Mesenchymal stem cell (in vitro differentiated cells and primary cell): ENCODE data around the gene SRP68.

Experiments
- DNase-seq: peaks from one replicate; pipeline ENCODE4 v3.0.0-alpha.2; 2013
- H2AFZ ChIP-seq: one replicate; pipeline ENCODE4 v1.6.1; 2013; ENCODE audit warnings: low read depth, mild to moderate bottlenecking, control low read depth, inconsistent platforms, low read length, moderate library complexity
- H2AK5ac ChIP-seq: 2 replicates; pipeline ENCODE4 v1.6.1; 2013; ENCODE audit warnings: low read length, moderate library complexity, mild to moderate bottlenecking, inconsistent platforms; ENCODE audit not compliant: severe bottlenecking
- H2BK120ac ChIP-seq: one replicate; pipeline ENCODE4 v1.6.1; 2013; ENCODE audit warnings: low read depth, mild to moderate bottlenecking, inconsistent platforms, low read length, moderate library complexity
- H2BK12ac ChIP-seq, 2 experiments: one replicate each; pipeline ENCODE4 v1.6.1; 2013; ENCODE audit warnings: inconsistent platforms in 2 of 2, low read length in 2 of 2, mild to moderate bottlenecking in 2 of 2, moderate library complexity in 2 of 2, control low read depth in 1 of 2
- H2BK15ac ChIP-seq: one replicate; pipeline ENCODE4 v1.6.1; 2013; ENCODE audit warnings: mild to moderate bottlenecking, low read depth, inconsistent platforms; ENCODE audit not compliant: poor library complexity, severe bottlenecking
- H2BK5ac ChIP-seq: 2 replicates; pipeline ENCODE4 v1.6.1; 2013; ENCODE audit warnings: low read depth, mild to moderate bottlenecking, low read length, control low read depth, inconsistent platforms; ENCODE audit not compliant: poor library complexity, severe bottlenecking
- H3K14ac ChIP-seq, 2 experiments: one replicate each; pipeline ENCODE4 v1.6.1; 2013; ENCODE audit warnings: inconsistent platforms in 2 of 2, low read length in 2 of 2, control low read depth in 1 of 2, mild to moderate bottlenecking in 1 of 2, moderate library complexity in 1 of 2
- H3K18ac ChIP-seq, 2 experiments: one replicate each; pipeline ENCODE4 v1.6.1; 2013; ENCODE audit warnings: inconsistent platforms in 2 of 2, low read length in 2 of 2, control low read depth in 1 of 2, low read depth in 1 of 2, mild to moderate bottlenecking in 1 of 2
- H3K23ac ChIP-seq, 2 experiments: one replicate each; pipeline ENCODE4 v1.6.1; 2013; ENCODE audit warnings: inconsistent platforms in 2 of 2, low read length in 2 of 2, mild to moderate bottlenecking in 2 of 2, moderate library complexity in 2 of 2, control low read depth in 1 of 2
- H3K27ac ChIP-seq: 2 replicates; pipeline ENCODE4 v1.5.1; 2013; ENCODE audit warnings: mild to moderate bottlenecking, moderate library complexity, low read length, control low read depth, inconsistent platforms; ENCODE audit not compliant: poor library complexity, severe bottlenecking
- H3K27me3 ChIP-seq, 2 experiments: 2 replicates each; pipeline versions ENCODE4 v1.6.1 to v1.7.0; 2013; ENCODE audit warnings: low read length in 2 of 2, mild to moderate bottlenecking in 2 of 2, moderate library complexity in 2 of 2, control low read depth in 1 of 2, inconsistent platforms in 1 of 2; ENCODE audit not compliant: control insufficient read depth in 1 of 2, insufficient read depth in 1 of 2
- H3K36me3 ChIP-seq, 2 experiments: 2 replicates each; pipeline versions ENCODE4 v1.6.1 to v1.7.0; 2013; ENCODE audit warnings: low read length in 2 of 2, control low read depth in 1 of 2, inconsistent platforms in 1 of 2, low read depth in 1 of 2, mild to moderate bottlenecking in 1 of 2; ENCODE audit not compliant: insufficient read depth in 2 of 2, control insufficient read depth in 1 of 2
- H3K4ac ChIP-seq, 2 experiments: one replicate each; pipeline ENCODE4 v1.6.1; 2013; ENCODE audit warnings: inconsistent platforms in 2 of 2, low read length in 2 of 2, mild to moderate bottlenecking in 2 of 2, moderate library complexity in 2 of 2, control low read depth in 1 of 2, low read depth in 1 of 2
- H3K4me1 ChIP-seq: 2 replicates; pipeline ENCODE4 v1.6.1; 2013; ENCODE audit warnings: low read depth, low read length, control low read depth; ENCODE audit not compliant: control insufficient read depth, insufficient read depth
- H3K4me2 ChIP-seq: 2 replicates; pipeline ENCODE4 v1.6.1; 2013; ENCODE audit warnings: low read length, mild to moderate bottlenecking, inconsistent platforms; ENCODE audit not compliant: poor library complexity, severe bottlenecking
- H3K4me3 ChIP-seq, 2 experiments: 2 replicates each; pipeline versions ENCODE4 v1.5.1 to v1.7.0; 2013; ENCODE audit warnings: low read length in 2 of 2, mild to moderate bottlenecking in 2 of 2, control low read depth in 1 of 2, low read depth in 1 of 2; ENCODE audit not compliant: insufficient read depth in 1 of 2
- H3K79me1 ChIP-seq: replicated peaks from 2 replicates; pipeline ENCODE4 v1.6.1; 2013; ENCODE audit warnings: mild to moderate bottlenecking, control low read depth, low read length, inconsistent platforms; ENCODE audit not compliant: poor library complexity, severe bottlenecking
- H3K9ac ChIP-seq: 2 replicates; pipeline ENCODE4 v1.7.0; 2013; ENCODE audit warnings: mild to moderate bottlenecking, low read length, moderate library complexity
- H3K9me3 ChIP-seq: 2 replicates; pipeline ENCODE4 v1.7.0; 2013; ENCODE audit warnings: mild to moderate bottlenecking, low read length; ENCODE audit not compliant: control insufficient read depth
- H4K8ac ChIP-seq: one replicate; pipeline ENCODE4 v1.6.1; 2013; ENCODE audit warnings: inconsistent platforms, mild to moderate bottlenecking, low read length, moderate library complexity
- H4K91ac ChIP-seq: one replicate; pipeline ENCODE4 v1.6.1; 2013; ENCODE audit warnings: mild to moderate bottlenecking, low read length, inconsistent platforms
- WGBS: methylation state at CpG from one replicate; pipeline ENCODE4 v1.1.7; 2013; ENCODE audit warnings: mixed read lengths; 5-methylcytosine and 5-hydroxymethylcytosine counted together

SRP68 gene

GRCh38 chr17:76039121-76039520 lies 33.2 kb downstream of the SRP68 start:
- Histone ChIP-seq H2BK15ac (no peak overlapping the region), H3K36me3 (peaks cover 52 to 60% of the 10 kb centered on the region in 2 experiments), H3K27ac (peak overlapping the region; percentile 40), H3K27me3 (no peaks in the 10 kb centered on the region), H3K4me2 (no peak overlapping the region), H3K4ac (no peak overlapping the region), H2AK5ac (no peak overlapping the region), H2BK5ac (no peak overlapping the region), H3K14ac (no peak overlapping the region), H3K9ac (no peak overlapping the region), H4K91ac (no peak overlapping the region), H3K4me1 (peaks cover 21% of the 10 kb centered on the region), H2AFZ (no peak overlapping the region), H3K9me3 (no peaks in the 10 kb centered on the region), H2BK12ac (no peak overlapping the region), H3K18ac (no peak overlapping the region), H2BK120ac (no peak overlapping the region), H4K8ac (no peak overlapping the region), H3K79me1 (peaks cover 16% of the 10 kb centered on the region), H3K4me3 (no peak overlapping the region), H3K23ac (no peak overlapping the region)
- peak; percentile 3 for DNase-seq
- WGBS, result 75% methylated on average over 6 of the region's 6 CpGs

- Histone ChIP-seq H2AK5ac (peak overlapping the region; percentile 16), H2BK15ac (no peak overlapping the region), H2AFZ (no peak overlapping the region), H3K14ac (no peak overlapping the region), H2BK120ac (no peak overlapping the region), H3K79me1 (peaks cover 10% of the 10 kb centered on the region), H3K27ac (peak overlapping the region; percentile 50), H4K8ac (no peak overlapping the region), H3K9ac (no peak overlapping the region), H2BK12ac (no peak overlapping the region), H3K18ac (no peak overlapping the region), H4K91ac (no peak overlapping the region), H3K4me3 (no peak overlapping the region), H3K4me1 (peaks cover 21% of the 10 kb centered on the region), H3K27me3 (no peaks in the 10 kb centered on the region), H3K4ac (no peak overlapping the region), H3K9me3 (no peaks in the 10 kb centered on the region), H3K4me2 (no peak overlapping the region), H3K36me3 (peaks cover 41 to 50% of the 10 kb centered on the region in 2 experiments), H3K23ac (no peak overlapping the region), H2BK5ac (no peak overlapping the region)
- DNase-seq, result no peak
- WGBS, result 84% methylated on average over 3 of the region's 3 CpGs
These were observed 34.3 kb downstream of the SRP68 start for GRCh38 chr17:76038050-76038449.

- Histone ChIP-seq H3K4me1 (peaks cover 21% of the 10 kb centered on the region), H2BK12ac (no peak overlapping the region), H3K9me3 (no peaks in the 10 kb centered on the region), H4K91ac (no peak overlapping the region), H3K18ac (peak overlapping the region in 1 of 2 experiments; percentile 14), H3K4ac (no peak overlapping the region), H3K9ac (no peak overlapping the region), H4K8ac (peak overlapping the region; percentile 7), H2BK15ac (no peak overlapping the region), H3K79me1 (peaks cover 5% of the 10 kb centered on the region), H2AK5ac (peak overlapping the region; percentile 92), H2BK5ac (no peak overlapping the region), H3K23ac (no peak overlapping the region), H3K36me3 (peaks cover 29 to 38% of the 10 kb centered on the region in 2 experiments), H2BK120ac (no peak overlapping the region), H3K27me3 (no peaks in the 10 kb centered on the region), H3K14ac (no peak overlapping the region), H3K4me2 (no peak overlapping the region), H2AFZ (no peak overlapping the region), H3K27ac (peak overlapping the region; percentile 15), H3K4me3 (no peak overlapping the region)
- DNase-seq, result no peak
- WGBS, result 60% methylated on average over 22 of the region's 22 CpGs
These were observed 35.6 kb downstream of the SRP68 start for GRCh38 chr17:76036497-76037261.

GRCh38 chr17:76034428-76035350 lies 37.6 kb downstream of the SRP68 start:
- Histone ChIP-seq H3K4me3 (no peak overlapping the region), H3K4ac (no peak overlapping the region), H4K91ac (peak overlapping the region; percentile 61), H2BK5ac (no peak overlapping the region), H3K18ac (no peak overlapping the region), H2BK120ac (no peak overlapping the region), H2BK15ac (no peak overlapping the region), H2AK5ac (peak overlapping the region; percentile 12), H3K4me1 (peaks cover 14% of the 10 kb centered on the region), H4K8ac (no peak overlapping the region), H2BK12ac (no peak overlapping the region), H3K27me3 (no peaks in the 10 kb centered on the region), H3K23ac (no peak overlapping the region), H3K36me3 (peaks cover 13 to 18% of the 10 kb centered on the region in 2 experiments), H3K9ac (no peak overlapping the region), H3K27ac (no peak overlapping the region), H3K4me2 (no peak overlapping the region), H3K14ac (no peak overlapping the region), H3K9me3 (no peaks in the 10 kb centered on the region), H2AFZ (no peak overlapping the region), H3K79me1 (no peaks in the 10 kb centered on the region)
- WGBS, result 82% methylated on average over 12 of the region's 13 CpGs
- no peak for DNase-seq
